GM18867 (cell line): ENCODE results near the gene PIK3R2.
"Not testable (repeated sequence)": the region's sequence is repeated elsewhere in the genome, so short reads cannot be mapped to it uniquely, and the experiment has no call there.

Experiments
- ATAC-seq: cut with Tn5 transposase; IDR thresholded peaks from one replicate; pipeline ENCODE4 v1.9.1; 2021; ENCODE audit warnings: mild to moderate bottlenecking, moderate library complexity; ENCODE audit not compliant: unreplicated experiment

The PIK3R2 gene

GRCh38 chr19:18150776-18151624 lies 2.0 kb upstream of the PIK3R2 start:
- no peak for ATAC-seq

DNA sequence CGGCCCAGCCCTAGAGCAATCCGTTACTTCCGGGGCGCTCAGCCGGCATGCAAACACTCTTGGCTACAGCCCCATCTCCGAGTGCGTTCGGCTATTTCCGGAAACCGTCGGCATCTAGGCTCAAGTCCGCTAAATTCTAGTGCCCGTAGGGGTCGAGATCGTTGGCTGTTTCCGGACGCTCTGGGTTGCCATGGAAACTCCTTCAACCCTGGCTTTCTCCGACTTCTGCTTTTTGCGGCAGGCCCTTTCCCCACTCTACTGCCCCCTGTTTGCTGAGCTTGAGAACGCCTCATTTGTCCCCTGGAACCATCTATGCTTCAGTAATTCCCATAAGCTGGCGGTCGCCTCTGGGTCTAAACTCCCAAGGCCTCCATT lies 534 bp upstream of the PIK3R2 start:
- peak; percentile 65 for ATAC-seq

DNA sequence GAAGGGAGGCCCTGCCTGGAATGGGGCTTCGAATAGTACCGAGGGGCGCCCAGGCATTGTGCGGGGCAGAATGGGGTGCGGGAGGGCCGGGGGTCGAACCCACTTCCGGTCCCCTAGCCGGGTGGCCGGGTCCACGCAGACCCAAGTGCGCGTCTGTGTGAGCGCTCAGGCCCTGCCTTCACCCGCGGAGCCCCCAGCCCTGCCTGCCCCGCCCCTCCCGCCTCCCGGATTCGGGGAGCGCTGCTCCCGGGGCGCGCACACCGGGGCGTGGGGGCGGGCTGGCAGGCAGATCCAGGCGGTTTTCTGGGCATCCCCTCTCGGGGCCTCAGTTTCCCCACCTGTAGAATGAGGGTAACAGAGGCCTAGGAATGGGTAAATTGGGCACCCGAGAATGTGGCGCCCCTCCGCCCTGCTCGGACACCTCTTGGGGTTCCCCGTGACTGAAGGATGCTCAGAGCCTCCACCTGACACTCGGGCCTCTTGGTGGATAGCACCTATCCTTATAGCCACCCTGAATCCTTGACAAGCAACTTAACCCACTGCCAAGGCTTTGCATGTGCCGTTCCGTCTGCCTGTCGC lies 682 bp downstream of the PIK3R2 start:
- ATAC-seq, result no peak

DNA sequence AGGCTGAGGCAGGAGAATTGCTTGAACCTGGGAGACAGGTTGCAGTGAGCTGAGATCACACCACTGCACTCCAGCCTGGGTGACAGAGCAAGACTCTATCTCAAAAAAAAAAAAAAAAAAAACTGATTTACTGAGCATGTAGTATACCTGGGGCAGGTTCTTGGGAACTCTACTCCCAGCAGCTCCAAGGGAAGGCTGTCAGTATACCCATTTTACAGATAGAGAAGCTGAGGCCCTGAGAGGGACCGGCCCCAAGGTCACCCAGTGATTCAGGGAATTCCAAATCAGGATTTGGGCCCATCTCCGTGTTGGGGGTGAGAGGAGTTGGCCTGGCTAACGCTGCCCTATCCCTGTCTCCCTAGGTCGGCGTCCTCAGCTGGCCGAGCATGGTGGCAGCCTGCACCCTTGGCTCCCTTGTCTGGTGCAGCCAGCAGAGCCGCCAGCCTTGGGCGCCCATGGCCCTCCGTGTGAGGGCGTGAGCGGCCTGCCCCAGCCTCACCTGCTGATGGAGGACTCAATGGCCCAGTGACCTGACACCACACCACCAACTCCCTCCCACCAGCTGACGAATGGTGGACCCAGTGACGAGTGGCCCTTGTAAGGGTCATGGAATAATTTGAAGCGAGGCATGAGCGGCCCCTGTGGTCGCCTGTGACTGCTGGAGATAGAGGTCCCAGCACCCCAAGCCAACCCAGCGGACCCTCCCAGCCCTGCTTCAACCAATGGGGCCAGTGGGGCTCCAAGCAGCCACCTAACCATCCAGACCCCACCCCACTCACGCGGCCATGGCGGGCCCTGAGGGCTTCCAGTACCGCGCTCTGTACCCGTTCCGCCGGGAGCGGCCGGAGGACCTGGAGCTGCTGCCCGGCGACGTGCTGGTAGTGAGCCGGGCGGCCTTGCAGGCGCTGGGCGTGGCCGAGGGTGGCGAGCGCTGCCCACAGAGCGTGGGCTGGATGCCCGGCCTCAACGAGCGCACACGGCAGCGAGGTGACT lies 2.4 kb downstream of the PIK3R2 start:
- no peak for ATAC-seq

DNA sequence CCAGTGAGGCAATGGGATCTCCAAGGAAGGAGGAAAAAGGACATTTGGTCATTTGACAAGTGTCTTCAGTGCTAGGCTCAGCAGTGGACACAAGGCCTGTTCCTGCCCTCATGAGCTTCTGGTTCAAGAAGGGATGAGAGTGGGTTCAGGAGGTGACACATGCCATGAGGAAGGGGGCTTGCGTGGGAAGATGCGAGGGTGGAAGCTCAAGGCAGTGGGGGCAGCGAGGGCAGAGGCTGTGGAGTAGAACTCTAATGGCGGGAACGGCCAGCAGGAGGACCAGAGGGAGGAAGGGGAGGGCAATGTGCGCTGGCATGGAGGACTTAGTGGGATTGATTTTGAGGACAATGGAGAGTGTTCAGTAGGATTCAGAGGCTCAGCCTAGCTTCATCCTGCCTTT lies 3.3 kb downstream of the PIK3R2 start:
- no peak for ATAC-seq

DNA sequence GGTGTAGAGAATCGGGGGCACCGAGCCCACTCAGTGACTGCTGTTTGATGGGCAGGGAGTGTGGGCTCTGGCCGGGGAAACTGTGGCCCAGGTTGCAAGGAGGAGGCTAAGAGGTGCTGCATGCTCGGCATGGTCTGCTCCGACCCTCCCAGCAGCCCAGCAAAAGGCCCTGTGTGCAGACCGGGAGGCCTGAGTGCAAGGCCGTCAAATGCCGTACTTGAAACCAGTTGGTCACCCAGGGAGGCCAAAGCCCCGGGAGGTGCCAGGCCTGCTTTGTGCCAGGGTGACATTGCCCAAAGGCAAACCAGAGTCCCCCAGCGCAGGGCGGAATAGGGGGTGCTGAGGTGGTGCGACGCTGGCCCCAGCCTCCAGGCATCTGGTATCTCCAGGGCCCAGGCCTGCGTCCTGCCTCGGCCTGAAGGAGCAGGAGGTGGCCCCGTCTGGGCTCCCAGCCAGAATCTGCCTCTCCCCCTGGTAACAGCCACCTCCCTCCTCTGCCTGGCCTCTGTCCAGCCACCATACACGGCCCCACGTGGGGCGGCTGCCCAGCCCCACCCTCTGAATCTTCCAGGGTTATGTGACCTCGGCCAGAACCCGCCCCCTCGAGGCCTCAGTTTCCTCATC lies 4.0 kb downstream of the PIK3R2 start:
- ATAC-seq, result no peak

- no peak for ATAC-seq
Measured at GRCh38 chr19:18157465-18158063, 4.6 kb downstream of the PIK3R2 start.

- ATAC-seq, result no peak
Measured at GRCh38 chr19:18158467-18158866, 5.5 kb downstream of the PIK3R2 start.

GRCh38 chr19:18159059-18159616 lies 6.2 kb downstream of the PIK3R2 start:
- ATAC-seq, result not testable (repeated sequence)

DNA sequence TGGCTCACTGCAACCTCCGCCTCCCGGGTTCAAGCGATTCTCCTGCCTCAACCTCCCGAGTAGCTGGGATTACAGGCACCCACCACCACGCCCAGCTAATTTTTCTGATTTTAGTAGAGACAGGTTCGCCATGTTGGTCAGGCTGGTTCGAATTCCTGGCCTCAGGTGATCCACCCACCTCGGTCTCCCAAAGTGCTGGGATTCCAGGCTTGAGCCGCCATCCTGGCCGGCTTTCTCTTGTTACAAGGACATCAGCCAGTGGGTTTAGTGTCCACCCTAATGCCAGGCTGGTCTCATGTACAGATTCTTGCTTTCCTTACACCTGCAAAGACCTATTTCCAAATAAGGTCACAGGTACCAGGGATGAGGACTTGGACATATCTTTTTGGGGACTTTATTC lies 6.8 kb downstream of the PIK3R2 start:
- no peak for ATAC-seq

DNA sequence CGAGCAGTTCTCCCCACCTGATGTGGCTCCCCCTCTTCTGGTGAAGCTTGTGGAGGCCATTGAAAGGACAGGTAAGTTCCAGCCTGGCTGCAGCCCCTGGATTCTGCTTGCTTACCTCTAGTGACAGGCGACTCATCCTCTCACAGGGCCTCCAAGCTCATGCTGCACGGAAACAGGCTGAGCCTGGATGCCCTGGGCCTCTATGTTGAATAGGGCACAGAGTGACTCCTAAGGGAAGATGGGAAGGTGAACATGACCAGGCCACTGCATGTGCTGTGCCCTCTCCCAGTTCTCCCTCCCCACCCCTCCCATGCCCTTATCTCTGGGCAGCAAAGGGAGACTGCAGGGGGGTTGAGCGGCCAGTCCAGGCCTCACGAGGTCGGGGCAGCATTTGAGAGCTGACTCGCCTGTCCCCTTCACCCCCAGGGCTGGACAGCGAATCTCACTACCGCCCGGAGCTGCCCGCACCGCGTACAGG lies 7.6 kb downstream of the PIK3R2 start:
- no peak for ATAC-seq

DNA sequence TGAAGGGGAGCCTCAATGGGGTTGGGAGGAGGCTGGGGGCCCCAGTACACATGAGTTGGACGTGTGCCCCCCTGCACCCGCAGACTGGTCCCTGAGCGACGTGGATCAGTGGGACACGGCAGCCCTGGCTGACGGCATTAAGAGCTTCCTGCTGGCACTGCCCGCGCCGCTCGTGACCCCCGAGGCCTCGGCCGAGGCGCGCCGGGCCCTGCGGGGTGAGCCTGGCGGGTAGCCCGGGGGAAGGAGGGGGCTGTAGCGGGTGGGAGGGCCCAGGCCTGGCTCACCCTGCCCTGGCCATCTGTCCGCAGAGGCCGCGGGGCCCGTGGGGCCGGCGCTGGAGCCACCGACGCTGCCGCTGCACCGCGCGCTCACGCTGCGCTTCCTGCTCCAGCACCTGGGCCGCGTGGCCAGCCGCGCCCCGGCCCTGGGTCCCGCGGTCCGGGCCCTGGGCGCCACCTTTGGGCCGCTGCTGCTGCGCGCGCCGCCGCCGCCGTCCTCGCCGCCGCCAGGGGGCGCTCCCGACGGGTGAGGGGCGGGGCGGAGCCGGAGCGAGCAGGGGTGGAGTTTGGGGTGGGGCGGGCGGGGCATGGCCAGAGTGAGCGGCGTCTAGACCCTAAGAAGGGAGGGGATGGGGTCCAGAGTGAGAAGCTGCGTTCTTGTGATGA lies 8.1 kb downstream of the PIK3R2 start:
- peak; percentile 62 for ATAC-seq

GRCh38 chr19:18161636-18162002 lies 8.7 kb downstream of the PIK3R2 start:
- peak; percentile 4 for ATAC-seq

- ATAC-seq, result no peak
Measured at GRCh38 chr19:18164072-18164471, 11.1 kb downstream of the PIK3R2 start.

DNA sequence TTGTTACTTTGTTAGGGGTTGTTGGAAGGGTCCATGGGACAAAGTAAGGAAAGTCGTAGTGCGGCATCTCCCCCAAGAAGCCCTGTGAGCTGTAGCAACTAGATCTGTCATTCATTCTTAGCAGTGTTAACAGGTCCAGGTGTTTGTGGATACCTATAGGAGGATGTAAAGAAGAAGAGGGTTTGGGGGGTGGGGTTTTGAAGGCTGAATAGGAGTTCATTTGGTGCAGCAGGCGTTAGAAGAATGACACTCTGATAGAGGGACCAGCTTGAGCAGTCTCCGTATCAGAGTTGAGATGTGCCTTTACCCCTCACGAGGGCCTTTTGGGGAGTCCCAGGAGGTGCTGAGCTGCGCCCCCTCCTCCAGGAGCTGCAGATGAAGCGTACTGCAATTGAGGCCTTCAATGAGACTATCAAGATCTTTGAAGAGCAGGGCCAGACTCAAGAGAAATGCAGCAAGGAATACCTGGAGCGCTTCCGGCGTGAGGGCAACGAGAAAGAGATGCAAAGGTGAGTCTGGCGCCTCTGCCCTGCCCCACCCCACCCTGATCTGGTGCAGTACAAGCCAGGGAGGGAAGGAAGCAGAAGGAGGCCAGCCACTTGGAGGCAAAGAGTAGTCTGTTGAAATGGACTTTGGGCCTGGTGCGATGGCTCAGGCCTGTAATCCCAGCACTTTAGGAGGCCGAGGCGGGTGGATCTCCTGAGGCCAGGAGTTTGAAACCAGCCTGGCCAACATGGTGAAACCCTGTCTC lies 13.0 kb downstream of the PIK3R2 start:
- ATAC-seq, result no peak

GRCh38 chr19:18167011-18167410 lies 14.0 kb downstream of the PIK3R2 start:
- no peak for ATAC-seq

DNA sequence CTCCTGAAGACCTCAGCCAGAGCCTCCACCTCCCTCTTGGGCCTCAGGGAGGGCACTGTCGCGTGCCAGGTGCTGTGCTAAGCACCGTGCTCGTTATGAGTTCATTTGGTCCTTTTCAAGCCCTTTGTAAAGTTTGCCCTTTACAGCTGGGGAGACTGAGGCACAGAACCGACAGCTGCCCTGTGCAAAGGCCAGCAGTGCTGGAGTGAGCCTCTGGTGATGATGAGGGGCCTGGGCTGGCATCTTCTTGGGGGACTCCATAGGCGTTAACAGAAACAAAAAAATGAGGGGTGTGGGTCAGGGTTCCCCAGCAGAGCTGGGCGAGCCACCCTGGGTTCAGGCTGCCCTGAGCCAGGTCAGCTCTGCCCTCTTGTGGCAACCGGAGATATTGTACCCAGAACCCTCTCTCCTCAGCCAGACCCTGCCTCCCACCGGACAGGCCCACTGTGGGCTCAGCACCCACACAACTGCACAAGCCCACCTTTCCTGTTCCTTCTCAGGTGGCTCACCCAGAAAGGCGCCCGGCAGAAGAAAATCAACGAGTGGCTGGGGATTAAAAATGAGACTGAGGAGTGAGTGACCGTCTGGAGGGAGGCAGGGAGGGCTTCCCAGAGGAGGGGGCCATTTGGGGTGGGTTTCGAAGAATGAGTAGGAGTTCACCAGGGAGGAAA lies 15.1 kb downstream of the PIK3R2 start:
- ATAC-seq, result no peak

- no peak for ATAC-seq
Measured at GRCh38 chr19:18168673-18169381, 15.9 kb downstream of the PIK3R2 start.
